Activated T-cell treated with anti-CD3 and anti-CD28 coated beads, Interleukin-2, amount 50 U/mL, for 24 hours (primary cell): Measurements from ENCODE around the gene SUPT3H.
"Not testable (repeated sequence)": the region's sequence is repeated elsewhere in the genome, so short reads cannot be mapped to it uniquely, and the experiment has no call there.

Experiments used
- DNase-seq: peaks from one replicate; pipeline ENCODE4 v3.0.0-alpha.2; 2020
- H3K27ac Mint-ChIP-seq: 2 replicates; pipeline ENCODE4 v1.8.0; 2020; ENCODE audit warnings: mild to moderate bottlenecking, mixed read lengths
- H3K27me3 Mint-ChIP-seq: 2 replicates; pipeline ENCODE4 v1.8.0; 2020; ENCODE audit warnings: mixed read lengths
- H3K36me3 Mint-ChIP-seq: 2 replicates; pipeline ENCODE4 v1.8.0; 2020; ENCODE audit warnings: low read depth, mixed read lengths
- H3K4me1 Mint-ChIP-seq: 2 replicates; pipeline ENCODE4 v1.8.0; 2020; ENCODE audit warnings: low read depth, mixed read lengths
- H3K4me3 Mint-ChIP-seq: 2 replicates; pipeline ENCODE4 v1.8.0; 2020; ENCODE audit warnings: mild to moderate bottlenecking, moderate library complexity, mixed read lengths
- H3K9me3 Mint-ChIP-seq: 2 replicates; pipeline ENCODE4 v1.8.0; 2020; ENCODE audit warnings: mixed read lengths

The SUPT3H gene

GRCh38 chr6:44867571-44868334 is 510.0 kb downstream of the SUPT3H start:
- no peak overlapping the region for H3K4me3 Mint-ChIP-seq
- peaks cover 26% of the 10 kb centered on the region for H3K4me1 Mint-ChIP-seq
- no peak overlapping the region for H3K27ac Mint-ChIP-seq
- H3K9me3 Mint-ChIP-seq = peaks cover 8% of the 10 kb centered on the region
- DNase-seq = no peak
- no peaks in the 10 kb centered on the region for H3K27me3 Mint-ChIP-seq
- peaks cover 20% of the 10 kb centered on the region for H3K36me3 Mint-ChIP-seq

GRCh38 chr6:44865184-44865583 is 512.5 kb downstream of the SUPT3H start:
- not testable (repeated sequence) for H3K9me3 Mint-ChIP-seq, H3K27ac Mint-ChIP-seq, H3K27me3 Mint-ChIP-seq, H3K4me3 Mint-ChIP-seq, DNase-seq
- Mint-ChIP-seq H3K4me1 (peaks cover 26% of the 10 kb centered on the region), H3K36me3 (peaks cover 22% of the 10 kb centered on the region)

- Mint-ChIP-seq H3K9me3 (peaks cover 1% of the 10 kb centered on the region), H3K4me3 (no peak overlapping the region), H3K27me3 (no peaks in the 10 kb centered on the region), H3K27ac (no peak overlapping the region), H3K36me3 (peaks cover 12% of the 10 kb centered on the region), H3K4me1 (peaks cover 25% of the 10 kb centered on the region)
- no peak for DNase-seq
Observed at GRCh38 chr6:44859901-44860410, 517.8 kb downstream of the SUPT3H start.

DNA sequence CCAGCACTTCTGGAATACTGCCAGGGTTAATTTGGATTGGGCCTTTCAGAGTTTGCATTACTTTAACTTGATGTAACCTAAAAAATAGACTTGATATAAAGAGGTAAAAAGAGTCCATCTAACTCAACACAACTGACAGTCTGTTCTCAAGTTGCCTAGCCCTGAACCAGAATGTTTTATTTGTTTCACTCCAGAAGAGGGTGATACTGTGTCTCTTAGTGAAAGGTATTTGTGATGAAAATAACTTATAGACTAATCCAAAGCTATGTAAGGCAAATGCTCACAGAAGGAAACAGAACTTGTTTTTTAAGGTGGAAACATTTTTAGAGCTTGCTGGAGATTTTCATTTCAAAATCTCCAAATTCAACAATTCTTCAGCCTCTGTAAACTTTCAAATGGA is 518.7 kb downstream of the SUPT3H start:
- H3K4me3 Mint-ChIP-seq = no peak overlapping the region
- H3K4me1 Mint-ChIP-seq = peaks cover 28% of the 10 kb centered on the region
- H3K27me3 Mint-ChIP-seq = no peaks in the 10 kb centered on the region
- no peak overlapping the region for H3K27ac Mint-ChIP-seq
- no peaks in the 10 kb centered on the region for H3K9me3 Mint-ChIP-seq
- H3K36me3 Mint-ChIP-seq = peaks cover 7% of the 10 kb centered on the region
- no peak for DNase-seq

DNA sequence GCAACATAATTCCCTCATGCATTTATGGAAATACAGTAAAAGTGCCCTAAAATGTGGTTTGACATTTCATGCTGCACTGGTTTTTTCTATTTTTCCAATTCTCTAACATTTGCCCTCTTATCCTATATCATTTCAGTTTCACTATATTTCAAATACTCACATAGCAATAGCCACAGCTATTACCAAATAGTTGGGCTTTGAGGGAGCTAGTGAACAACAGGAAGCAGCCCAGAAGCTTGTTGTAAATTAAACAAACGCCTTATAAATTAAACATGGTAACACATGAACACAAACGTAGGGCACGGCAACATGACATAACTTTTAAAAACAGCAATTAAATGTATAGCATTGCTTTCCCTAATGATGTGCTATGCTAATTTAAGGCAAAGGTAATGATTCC is 521.3 kb downstream of the SUPT3H start:
- H3K27ac Mint-ChIP-seq = no peak overlapping the region
- H3K27me3 Mint-ChIP-seq = no peaks in the 10 kb centered on the region
- DNase-seq = no peak
- no peak overlapping the region for H3K4me3 Mint-ChIP-seq
- H3K9me3 Mint-ChIP-seq = no peaks in the 10 kb centered on the region
- H3K4me1 Mint-ChIP-seq = peaks cover 28% of the 10 kb centered on the region
- no peaks in the 10 kb centered on the region for H3K36me3 Mint-ChIP-seq

DNA sequence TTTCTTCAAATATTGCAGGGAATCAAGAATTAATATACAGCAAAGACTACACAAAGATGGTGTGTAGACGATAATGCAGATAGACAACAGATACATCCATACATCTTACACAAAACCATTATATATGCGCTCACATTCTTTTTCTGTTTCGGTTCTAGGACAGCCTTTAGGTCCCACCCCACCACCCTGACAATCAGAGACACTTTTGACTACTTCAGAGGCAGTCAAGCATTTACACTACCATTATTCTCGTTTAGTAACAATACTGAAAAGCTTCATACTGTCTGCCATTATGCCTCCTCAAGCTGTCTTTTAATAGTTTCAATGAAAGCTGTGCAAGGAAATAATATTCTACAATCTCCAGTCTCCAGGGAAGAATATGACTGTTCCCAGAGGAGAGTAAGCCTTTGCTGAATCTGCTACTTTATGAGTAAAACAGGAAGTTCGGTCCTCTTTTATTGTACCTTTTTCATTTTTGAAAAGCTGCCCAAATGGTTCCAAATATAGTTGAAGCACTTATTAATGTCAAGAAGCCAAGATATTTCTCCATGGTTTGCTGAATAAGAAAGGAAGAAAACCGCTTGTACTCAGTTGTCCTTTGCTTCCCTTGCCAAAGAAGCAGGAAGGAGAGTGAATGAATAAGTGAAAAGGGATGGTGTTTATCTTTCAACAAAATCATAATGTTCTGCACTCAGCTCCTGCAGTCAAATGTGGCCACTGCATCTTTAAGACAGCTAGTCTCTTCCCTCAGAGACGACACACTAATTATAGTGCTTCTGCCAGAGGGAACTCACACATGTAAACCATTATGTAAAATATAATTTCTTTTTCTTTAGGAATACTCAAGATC is 521.9 kb downstream of the SUPT3H start:
- Mint-ChIP-seq H3K4me3 (no peak overlapping the region), H3K36me3 (no peaks in the 10 kb centered on the region), H3K27me3 (no peaks in the 10 kb centered on the region), H3K9me3 (no peaks in the 10 kb centered on the region), H3K4me1 (peaks cover 28% of the 10 kb centered on the region), H3K27ac (no peak overlapping the region)
- no peak for DNase-seq

- Mint-ChIP-seq H3K9me3 (no peaks in the 10 kb centered on the region), H3K4me3 (no peak overlapping the region), H3K27me3 (no peaks in the 10 kb centered on the region), H3K27ac (no peak overlapping the region), H3K36me3 (no peaks in the 10 kb centered on the region), H3K4me1 (peaks cover 28% of the 10 kb centered on the region)
- no peak for DNase-seq
Observed at GRCh38 chr6:44854712-44855443, 522.9 kb downstream of the SUPT3H start.

DNA sequence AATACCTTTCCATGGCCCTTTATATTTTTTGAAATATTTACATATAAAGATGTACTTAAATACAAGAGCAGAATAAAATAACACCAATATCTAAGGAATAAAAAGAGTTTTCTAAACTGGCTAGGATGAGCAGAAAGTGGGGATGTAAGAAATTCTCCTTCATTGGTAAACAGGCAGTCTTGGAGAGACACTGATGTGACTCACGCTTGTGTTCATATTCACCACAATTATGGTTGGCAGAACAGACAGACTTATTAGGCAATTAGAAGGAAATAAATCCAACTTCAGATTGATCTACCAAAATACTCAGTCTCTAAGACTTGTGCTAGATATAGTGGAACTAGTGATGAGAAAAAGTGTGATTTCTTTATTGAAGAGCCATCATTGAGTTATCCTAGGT is 526.6 kb downstream of the SUPT3H start:
- Mint-ChIP-seq H3K27ac (no peak overlapping the region), H3K4me1 (peaks cover 15% of the 10 kb centered on the region), H3K36me3 (no peaks in the 10 kb centered on the region), H3K9me3 (no peaks in the 10 kb centered on the region), H3K4me3 (no peak overlapping the region), H3K27me3 (no peaks in the 10 kb centered on the region)
- no peak for DNase-seq

DNA sequence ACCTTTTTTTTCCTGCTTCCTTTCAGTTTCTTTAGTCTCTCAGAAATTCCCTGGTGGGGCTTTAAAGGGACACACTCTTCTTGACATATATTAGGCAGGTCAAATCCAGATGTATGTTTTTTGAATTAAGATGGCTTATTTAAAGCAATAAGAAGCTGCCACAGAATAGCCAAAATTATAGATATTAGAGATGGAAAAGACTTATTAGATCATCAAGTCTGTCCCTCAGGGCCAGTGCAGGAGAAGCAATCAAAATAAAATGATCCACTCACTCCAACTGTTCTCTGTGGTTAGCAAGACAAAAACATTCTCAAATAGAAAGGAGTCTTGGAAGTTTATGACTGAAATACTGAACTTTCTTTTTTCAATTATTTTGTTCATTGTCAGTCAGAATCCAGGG is 527.4 kb downstream of the SUPT3H start:
- Mint-ChIP-seq H3K27me3 (no peaks in the 10 kb centered on the region), H3K27ac (no peak overlapping the region), H3K36me3 (no peaks in the 10 kb centered on the region), H3K4me3 (no peak overlapping the region), H3K4me1 (peaks cover 7% of the 10 kb centered on the region), H3K9me3 (no peaks in the 10 kb centered on the region)
- DNase-seq = no peak

DNA sequence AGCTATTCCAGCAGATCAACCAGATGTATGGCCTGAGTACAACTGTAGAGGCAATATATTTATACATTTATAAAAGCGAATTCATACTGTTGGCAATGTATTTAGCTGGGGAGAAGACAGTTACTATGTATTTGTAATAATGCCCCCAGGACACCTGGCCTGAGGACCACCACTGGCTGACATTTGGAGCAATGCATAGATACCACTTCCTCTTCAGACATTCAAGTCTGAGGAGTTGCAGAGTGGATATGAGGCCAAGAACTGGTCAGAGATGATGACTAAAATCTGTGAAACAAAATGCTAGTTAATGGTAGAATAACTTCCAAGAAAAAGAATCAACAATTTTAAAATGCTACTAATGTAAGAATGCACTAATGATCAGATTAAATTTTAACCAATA is 527.9 kb downstream of the SUPT3H start:
- Mint-ChIP-seq H3K9me3 (no peaks in the 10 kb centered on the region), H3K4me3 (no peak overlapping the region), H3K27me3 (no peaks in the 10 kb centered on the region), H3K36me3 (no peaks in the 10 kb centered on the region), H3K27ac (no peak overlapping the region), H3K4me1 (peaks cover 3% of the 10 kb centered on the region)
- DNase-seq = no peak

DNA sequence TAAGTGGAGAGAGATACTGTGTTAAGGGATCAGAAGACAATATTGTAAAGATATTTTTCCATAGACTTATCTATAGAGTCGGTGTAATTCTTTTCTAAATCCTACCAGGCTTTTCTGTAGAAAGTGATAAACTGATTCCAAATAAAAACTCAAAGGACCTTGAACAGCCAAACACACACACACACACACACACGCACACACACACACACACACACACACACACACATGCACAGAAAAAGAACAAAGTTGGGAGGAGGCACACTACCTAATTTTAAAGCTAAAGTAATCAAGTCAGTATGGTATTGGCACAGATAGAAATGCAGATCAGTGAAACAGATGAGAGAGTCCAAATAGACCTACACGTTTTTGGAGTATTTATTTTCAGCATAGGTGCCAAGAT is 534.0 kb downstream of the SUPT3H start:
- Mint-ChIP-seq H3K4me1 (peaks cover 4% of the 10 kb centered on the region), H3K4me3 (no peak overlapping the region), H3K9me3 (no peaks in the 10 kb centered on the region), H3K36me3 (no peaks in the 10 kb centered on the region), H3K27me3 (no peaks in the 10 kb centered on the region), H3K27ac (no peak overlapping the region)
- DNase-seq = no peak

DNA sequence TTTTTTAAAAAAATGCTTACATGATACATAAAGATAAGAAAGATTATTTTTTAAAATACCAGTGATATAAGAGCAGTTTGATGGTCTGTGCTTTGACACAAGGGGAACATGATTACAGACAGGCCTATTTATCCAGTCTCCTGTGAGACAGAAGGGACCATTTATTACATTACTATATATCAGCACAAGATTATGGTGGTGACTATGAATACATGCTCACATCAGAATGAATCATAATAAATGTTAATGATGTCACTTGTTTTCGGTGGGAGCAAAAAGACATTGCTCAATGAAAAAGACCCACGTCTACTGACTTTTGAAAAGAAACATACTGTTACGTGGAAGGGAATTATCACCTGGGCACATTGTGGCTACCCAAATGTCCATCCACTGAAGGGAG is 535.1 kb downstream of the SUPT3H start:
- Mint-ChIP-seq H3K27me3 (no peaks in the 10 kb centered on the region), H3K36me3 (no peaks in the 10 kb centered on the region), H3K9me3 (no peaks in the 10 kb centered on the region), H3K4me3 (no peak overlapping the region), H3K27ac (no peak overlapping the region), H3K4me1 (peaks cover 4% of the 10 kb centered on the region)
- no peak for DNase-seq

- Mint-ChIP-seq H3K9me3 (no peaks in the 10 kb centered on the region), H3K4me3 (no peak overlapping the region), H3K4me1 (peaks cover 4% of the 10 kb centered on the region), H3K27ac (no peak overlapping the region), H3K36me3 (no peaks in the 10 kb centered on the region), H3K27me3 (no peaks in the 10 kb centered on the region)
- no peak for DNase-seq
Observed at GRCh38 chr6:44841829-44842228, 535.9 kb downstream of the SUPT3H start.

- DNase-seq = no peak
- Mint-ChIP-seq H3K27me3 (no peaks in the 10 kb centered on the region), H3K36me3 (no peaks in the 10 kb centered on the region), H3K4me3 (no peak overlapping the region), H3K4me1 (peaks cover 4% of the 10 kb centered on the region), H3K27ac (no peak overlapping the region), H3K9me3 (no peaks in the 10 kb centered on the region)
Observed at GRCh38 chr6:44837741-44838140, 540.0 kb downstream of the SUPT3H start.
